ENCODE results near the gene CABP4.

GRCh38 chr11:67451658-67451976 is 3.5 kb upstream of the CABP4 start:
- no peak for TF ChIP-seq POLR2A (IDR thresholded peaks at IDR 0.05)
- TF ChIP-seq CTCF (IDR thresholded peaks at IDR 0.05 in 4 of 5, conservative IDR thresholded peaks at IDR 0.05 in 1 of 5) = no peak
